Gastroesophageal sphincter (tissue), 4 donors: ENCODE data around the gene PARD6A. TPM values are rescaled to one million over a fixed set of nuclear protein-coding genes. Genes with fewer than 3 reads are reported as not detected.
"Not testable (repeated sequence)": the region's sequence is repeated elsewhere in the genome, so short reads cannot be mapped to it uniquely, and the experiment has no call there.

Source experiments
- ATAC-seq: fragments of 150-250 bp; one replicate; pipeline ENCODE4 v1.9.1; 2016; ENCODE audit warnings: mild to moderate bottlenecking, moderate library complexity
- H3K27ac ChIP-seq, 4 donors: fragments of 200-600 bp; sonication (generic) in 3 of 4; 1 replicate in 3 of 4; 2 replicates in 1 of 4; pipeline ENCODE4 v1.5.1; 2016 to 2019
- H3K27me3 ChIP-seq: fragments of 200-600 bp; sonication (generic); one replicate; pipeline ENCODE4 v1.5.1; 2019
- H3K36me3 ChIP-seq, 2 donors: fragments of 200-600 bp; sonication (generic); one replicate each; pipeline ENCODE4 v1.5.1; 2019; ENCODE audit warnings: control low read depth in 1 of 2
- H3K4me1 ChIP-seq, 3 donors: fragments of 200-600 bp; sonication (generic); 1 replicate in 2 of 3; 2 replicates in 1 of 3; pipeline ENCODE4 v1.5.1; 2016 to 2019; ENCODE audit warnings: control low read depth in 2 of 3
- H3K4me3 ChIP-seq, 2 donors: fragments of 200-600 bp; sonication (generic); one replicate each; pipeline ENCODE4 v1.5.1; 2019; ENCODE audit warnings: mild to moderate bottlenecking in 1 of 2, moderate library complexity in 1 of 2
- H3K9me3 ChIP-seq, 3 donors: fragments of 200-600 bp; sonication (generic); one replicate each; pipeline ENCODE4 v1.5.1; 2017 to 2019; ENCODE audit warnings: control low read depth in 2 of 3
- EP300 ChIP-seq: sonication (generic); formaldehyde crosslinking; IDR thresholded peaks from one replicate; pipeline ENCODE4 v1.6.1; 2017; ENCODE audit warnings: antibody characterized with exemption, mild to moderate bottlenecking
- POLR2A ChIP-seq, 2 donors: fragments of 450-650 bp; IDR thresholded peaks; one replicate each; pipeline ENCODE4 v1.6.1; 2017; ENCODE audit warnings: antibody characterized with exemption in 2 of 2, mild to moderate bottlenecking in 2 of 2, moderate library complexity in 1 of 2
- POLR2AphosphoS5 ChIP-seq: sonication (generic); formaldehyde crosslinking; IDR thresholded peaks from one replicate; pipeline ENCODE4 v1.6.1; 2017; ENCODE audit warnings: antibody characterized with exemption
- WGBS, 2 donors: methylation state at CpG; one replicate each; pipeline ENCODE4 v1.1.5; 2018; ENCODE audit warnings: low coverage in 1 of 2; 5-methylcytosine and 5-hydroxymethylcytosine counted together
- total RNA-seq, 4 donors: library from RNA; depleted of rRNA; stranded (reverse); fragments of >200 nt; gene quantifications; one replicate each; pipeline ENCODE4 v1.1.0, GENCODE V29; 2016
- TF ChIP-seq, protein P1 (sequence below), 4 experiments: fragments of 200-600 bp in 2 of 4; fragments of 450-650 bp in 2 of 4; sonication (generic) in 1 of 4; IDR thresholded peaks; one replicate each; pipeline ENCODE4 v1.5.1; 2017 to 2019; ENCODE audit warnings: antibody characterized with exemption in 4 of 4, mild to moderate bottlenecking in 2 of 4, moderate library complexity in 2 of 4

PARD6A gene
- total RNA-seq, 4 donors from 2014 or later = 5.9 to 13.4 (median 6.5) TPM

DNA sequence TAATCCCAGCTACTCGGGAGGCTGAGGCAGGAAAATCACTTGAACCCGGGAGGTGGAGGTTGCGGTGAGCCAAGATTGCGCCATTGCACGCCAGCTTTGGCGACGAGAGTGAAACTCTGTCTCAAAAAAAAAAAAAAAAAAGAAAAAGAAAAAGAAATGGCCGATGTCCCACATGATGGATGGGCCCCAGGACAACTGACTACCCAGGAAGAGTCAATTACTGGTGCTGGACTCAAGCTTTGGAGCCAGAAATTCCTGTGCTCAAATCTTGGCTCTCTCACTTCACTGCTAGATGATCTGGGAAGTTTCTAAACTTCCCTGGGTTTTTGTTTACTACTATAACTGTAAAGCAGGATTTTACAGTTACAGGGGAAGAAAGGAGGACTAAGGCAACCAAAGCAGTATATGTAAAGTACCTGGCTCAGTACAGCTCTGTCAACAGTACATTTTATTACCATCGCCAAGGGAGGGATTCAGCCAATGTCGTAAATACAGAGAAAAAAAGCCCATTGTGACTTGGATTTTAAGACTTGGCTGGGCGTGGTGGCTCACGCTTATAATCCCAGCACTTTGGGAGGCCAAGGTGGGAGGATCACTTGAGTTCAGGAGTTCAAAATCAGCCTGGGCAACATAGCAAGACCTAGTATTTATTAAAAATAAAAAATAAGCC is 17.7 kb downstream of the PARD6A start:
- H3K9me3 ChIP-seq = no peaks in the 10 kb centered on the region
- H3K27me3 ChIP-seq = no peaks in the 10 kb centered on the region
- no peak overlapping the region for H3K4me3 ChIP-seq
- H3K4me1 ChIP-seq = peaks cover 0 to 24% (median 0%) of the 10 kb centered on the region in 3 donors
- no peak for ATAC-seq
- 64 to 71% methylated on average over 6 to 10 of the region's 12 CpGs for WGBS, 2 donors
- TF ChIP-seq, protein P1, sequence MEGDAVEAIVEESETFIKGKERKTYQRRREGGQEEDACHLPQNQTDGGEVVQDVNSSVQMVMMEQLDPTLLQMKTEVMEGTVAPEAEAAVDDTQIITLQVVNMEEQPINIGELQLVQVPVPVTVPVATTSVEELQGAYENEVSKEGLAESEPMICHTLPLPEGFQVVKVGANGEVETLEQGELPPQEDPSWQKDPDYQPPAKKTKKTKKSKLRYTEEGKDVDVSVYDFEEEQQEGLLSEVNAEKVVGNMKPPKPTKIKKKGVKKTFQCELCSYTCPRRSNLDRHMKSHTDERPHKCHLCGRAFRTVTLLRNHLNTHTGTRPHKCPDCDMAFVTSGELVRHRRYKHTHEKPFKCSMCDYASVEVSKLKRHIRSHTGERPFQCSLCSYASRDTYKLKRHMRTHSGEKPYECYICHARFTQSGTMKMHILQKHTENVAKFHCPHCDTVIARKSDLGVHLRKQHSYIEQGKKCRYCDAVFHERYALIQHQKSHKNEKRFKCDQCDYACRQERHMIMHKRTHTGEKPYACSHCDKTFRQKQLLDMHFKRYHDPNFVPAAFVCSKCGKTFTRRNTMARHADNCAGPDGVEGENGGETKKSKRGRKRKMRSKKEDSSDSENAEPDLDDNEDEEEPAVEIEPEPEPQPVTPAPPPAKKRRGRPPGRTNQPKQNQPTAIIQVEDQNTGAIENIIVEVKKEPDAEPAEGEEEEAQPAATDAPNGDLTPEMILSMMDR (IDR thresholded peaks at IDR 0.05) = no peak
- no peak for TF ChIP-seq POLR2AphosphoS5
- TF ChIP-seq EP300 = no peak
- TF ChIP-seq POLR2A (IDR thresholded peaks at IDR 0.05) = no peak
- H3K36me3 ChIP-seq = peaks cover 0 to 48% of the 10 kb centered on the region in 2 donors
- no peak overlapping the region for H3K27ac ChIP-seq

- no peaks in the 10 kb centered on the region for H3K9me3 ChIP-seq
- H3K4me1 ChIP-seq = peaks cover 0 to 7% (median 0%) of the 10 kb centered on the region in 3 donors
- ATAC-seq = no peak
- TF ChIP-seq POLR2AphosphoS5 (no peak), EP300 (no peak)
- TF ChIP-seq, protein P1 (IDR thresholded peaks at IDR 0.05) = no peak
- WGBS, 2 donors = 92 to 96% methylated on average over 8 to 10 of the region's 10 CpGs
- no peak overlapping the region for H3K4me3 ChIP-seq
- no peak overlapping the region for H3K27ac ChIP-seq
- H3K36me3 ChIP-seq = peaks cover 0 to 62% of the 10 kb centered on the region in 2 donors
- H3K27me3 ChIP-seq = no peaks in the 10 kb centered on the region
Observed at GRCh38 chr16:67679935-67680897, 19.5 kb downstream of the PARD6A start.

DNA sequence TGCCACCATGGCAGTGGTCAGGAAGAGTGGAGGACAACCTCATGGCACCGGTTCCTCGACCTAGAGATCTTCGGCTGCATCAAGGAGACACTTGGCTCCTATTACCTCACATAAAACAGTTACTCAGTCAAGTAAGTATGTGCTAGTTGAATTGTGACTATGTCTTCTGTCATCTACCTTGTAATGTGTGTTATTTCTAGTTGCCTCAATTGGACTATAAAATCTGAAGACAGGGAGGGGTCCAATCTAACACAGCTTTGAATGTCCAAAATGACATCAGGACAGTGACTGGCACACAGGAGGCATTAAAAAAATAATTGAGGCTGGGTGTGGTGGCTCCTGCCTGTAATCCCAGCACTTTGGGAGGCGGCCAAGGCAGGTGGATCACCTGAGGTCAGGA is 23.0 kb downstream of the PARD6A start:
- 100% methylated on average over 1 to 2 of the region's 4 CpGs for WGBS, 2 donors
- Histone ChIP-seq H3K36me3 (peaks cover 0 to 53% of the 10 kb centered on the region in 2 donors), H3K27ac (no peak overlapping the region), H3K4me3 (no peak overlapping the region), H3K9me3 (no peaks in the 10 kb centered on the region), H3K27me3 (no peaks in the 10 kb centered on the region), H3K4me1 (no peaks in the 10 kb centered on the region)
- no peak for ATAC-seq
- TF ChIP-seq, protein P1 (IDR thresholded peaks at IDR 0.05) = no peak
- no peak for TF ChIP-seq POLR2AphosphoS5
- no peak for TF ChIP-seq POLR2A (IDR thresholded peaks at IDR 0.05)
- TF ChIP-seq EP300 = no peak

DNA sequence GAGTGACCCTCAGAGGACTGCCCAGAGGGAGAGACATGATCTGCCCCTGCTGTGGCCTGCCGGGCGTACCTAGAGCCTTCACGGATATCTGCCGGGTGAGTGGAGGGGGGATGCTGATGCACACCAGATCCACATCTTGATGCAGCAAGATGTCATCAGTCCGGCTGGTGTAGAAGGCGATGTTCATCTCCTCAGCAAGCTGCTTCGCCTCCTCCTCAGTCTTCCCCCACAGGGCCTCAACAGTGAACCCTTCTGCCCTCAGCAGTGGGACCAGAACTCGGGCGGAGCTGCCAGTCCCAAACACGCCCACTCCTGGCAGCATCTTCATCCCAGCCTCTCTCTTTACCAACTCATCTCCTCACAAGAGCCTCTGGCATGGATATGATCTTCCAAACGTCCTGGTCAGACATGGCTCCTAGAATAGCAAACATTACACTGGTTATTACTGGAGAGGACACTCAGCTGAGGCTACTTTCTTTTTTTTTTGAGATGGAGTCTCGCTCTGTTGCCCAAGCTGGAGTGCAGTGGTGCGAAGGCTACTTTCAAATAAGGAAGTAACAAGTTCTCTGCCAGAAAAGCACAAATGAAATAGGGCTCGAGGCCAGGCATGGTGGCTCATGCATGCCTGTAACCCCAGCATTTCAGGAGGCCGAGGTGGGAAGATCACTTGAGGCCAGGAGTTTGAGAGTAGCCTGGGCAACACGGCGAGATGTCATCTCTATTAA is 24.8 kb downstream of the PARD6A start:
- ATAC-seq = no peak
- no peak for TF ChIP-seq EP300
- no peak for TF ChIP-seq POLR2AphosphoS5
- no peak for TF ChIP-seq POLR2A (IDR thresholded peaks at IDR 0.05)
- TF ChIP-seq, protein P1 (IDR thresholded peaks at IDR 0.05) = no peak
- no peaks in the 10 kb centered on the region for H3K9me3 ChIP-seq
- peak overlapping the region in 2 of 4 donors; percentile 38 to 52 for H3K27ac ChIP-seq
- no peaks in the 10 kb centered on the region for H3K4me1 ChIP-seq
- no peak overlapping the region for H3K4me3 ChIP-seq
- no peaks in the 10 kb centered on the region for H3K27me3 ChIP-seq
- peaks cover 0 to 44% of the 10 kb centered on the region in 2 donors for H3K36me3 ChIP-seq
- WGBS, 2 donors = 79 to 100% methylated on average over 1 to 7 of the region's 17 CpGs

DNA sequence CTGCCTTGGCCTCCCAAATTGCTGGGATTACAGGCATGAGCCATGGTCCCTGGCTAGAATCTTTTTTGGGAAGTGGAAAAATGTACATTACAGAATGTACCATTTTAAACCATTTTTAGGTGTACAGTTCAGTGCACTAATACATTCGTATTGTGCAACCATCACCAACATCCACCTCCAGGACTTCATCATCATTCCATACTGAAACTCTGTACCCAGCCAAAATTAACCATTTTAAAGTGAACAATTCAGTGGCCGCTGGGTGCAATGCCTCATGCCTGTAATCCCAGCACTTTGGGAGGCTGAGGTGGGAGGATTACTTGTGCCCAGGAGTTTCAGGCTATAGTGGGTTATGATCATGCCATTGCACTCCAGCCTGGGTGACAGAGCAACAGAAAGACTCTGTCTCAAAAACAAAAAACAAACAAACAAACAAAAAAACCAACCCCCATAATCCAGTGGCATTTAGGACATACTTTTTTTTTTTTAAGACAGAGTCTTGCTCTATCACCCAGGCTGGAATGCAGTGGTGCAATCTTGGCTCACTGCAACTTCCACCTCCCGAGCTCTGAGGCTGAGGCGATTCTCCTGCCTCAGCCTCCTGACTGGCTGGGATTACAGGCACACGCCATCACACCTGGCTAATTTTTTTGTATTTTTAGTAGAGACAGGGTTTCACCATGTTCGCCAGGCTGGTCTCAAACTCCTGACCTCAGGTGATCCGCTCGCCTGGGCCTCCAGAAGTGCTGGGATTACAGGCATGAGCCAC is 32.9 kb downstream of the PARD6A start:
- H3K27ac ChIP-seq, H3K4me1 ChIP-seq, H3K9me3 ChIP-seq, H3K4me3 ChIP-seq, ATAC-seq, H3K27me3 ChIP-seq: not testable (repeated sequence)
- 81 to 90% methylated on average over 3 to 8 of the region's 8 CpGs for WGBS, 2 donors
- peaks cover 0 to 11% of the 10 kb centered on the region in 2 donors for H3K36me3 ChIP-seq
